HG02970 (cell line): ENCODE data around the gene MDFIC.

Experiments used
- ATAC-seq: cut with Tn5 transposase; IDR thresholded peaks from one replicate; pipeline ENCODE4 v1.9.1; 2021; ENCODE audit warnings: mild to moderate bottlenecking, moderate library complexity, moderate number of reproducible peaks; ENCODE audit not compliant: unreplicated experiment, low FRiP score

MDFIC gene

GRCh38 chr7:115068220-115068619 is 146.3 kb downstream of the MDFIC start:
- no peak for ATAC-seq
